H1 (cell line): ENCODE measurements around the gene NTRK2. TPM values are rescaled to one million over a fixed set of nuclear protein-coding genes. Genes with fewer than 3 reads are reported as not detected.
A peak's percentile ranks its signal among the peaks of the same experiment; 100 is the strongest.

ENCODE experiments used
- CTCF ChIA-PET: fragments of 300-600 bp; sonication (Branson Sonifier 250); formaldehyde crosslinking; loops from one replicate; lab custom pipeline; 2021; ENCODE audit not compliant: partially characterized antibody; lab: Charles Lee
- POLR2A ChIA-PET: fragments of 300-600 bp; sonication (Branson Sonifier 250); formaldehyde crosslinking; loops from one replicate; lab custom pipeline; 2021; ENCODE audit warnings: inconsistent platforms; ENCODE audit not compliant: partially characterized antibody; lab: Charles Lee
- DNase-seq, 2 experiments: peaks; one replicate each; pipeline versions ENCODE4 v3.0.0 to v3.0.0-alpha.2; 2010 to 2022; ENCODE audit warnings: low spot score in 2 of 2, low read depth in 1 of 2, mixed read lengths in 1 of 2
- FAIRE-seq: peaks from 2 replicates; lab custom pipeline; 2011; peaks lifted over from hg19 to GRCh38; lab: Jason Lieb, UNC
- H2AFZ ChIP-seq: 2 replicates; pipeline ENCODE4 v1.8.1; 2012; ENCODE audit warnings: low read length, inconsistent platforms
- H2AK5ac ChIP-seq: 2 replicates; pipeline ENCODE4 v1.6.1; 2013; ENCODE audit warnings: low read depth, low read length
- H2BK120ac ChIP-seq: replicated peaks from 2 replicates; pipeline ENCODE3; 2013; ENCODE audit warnings: low read depth, low read length, inconsistent platforms
- H2BK12ac ChIP-seq: 2 replicates; pipeline ENCODE4 v1.6.1; 2013; ENCODE audit warnings: low read depth, low read length
- H2BK15ac ChIP-seq: 2 replicates; pipeline ENCODE4 v1.6.1; 2013; ENCODE audit warnings: low read length
- H2BK20ac ChIP-seq: 2 replicates; pipeline ENCODE4 v1.6.1; 2013; ENCODE audit warnings: low read length
- H2BK5ac ChIP-seq: 2 replicates; pipeline ENCODE4 v1.6.1; 2013; ENCODE audit warnings: low read depth, low read length
- H3K14ac ChIP-seq: 2 replicates; pipeline ENCODE4 v1.6.1; 2013; ENCODE audit warnings: inconsistent platforms; ENCODE audit not compliant: insufficient read length
- H3K18ac ChIP-seq: 2 replicates; pipeline ENCODE4 v1.6.1; 2013; ENCODE audit warnings: low read length; ENCODE audit errors: extremely low read depth
- H3K23ac ChIP-seq: 2 replicates; pipeline ENCODE4 v1.6.1; 2013; ENCODE audit warnings: inconsistent platforms; ENCODE audit not compliant: insufficient read length
- H3K23me2 ChIP-seq: 2 replicates; pipeline ENCODE4 v1.6.1; 2013; ENCODE audit warnings: low read depth, low read length
- H3K27ac ChIP-seq: 2 replicates; pipeline ENCODE4 v1.6.1; 2011; ENCODE audit warnings: low read depth, low read length, inconsistent platforms
- H3K27me3 ChIP-seq, 4 experiments: replicated peaks in 1 of 4; 1 replicate in 1 of 4; 2 replicates in 3 of 4; pipeline versions ENCODE4 v1.6.1 to v1.8.1; 2011 to 2013; ENCODE audit warnings: low read length in 3 of 4, mild to moderate bottlenecking in 3 of 4, inconsistent platforms in 2 of 4, mixed read lengths in 2 of 4, moderate library complexity in 1 of 4; ENCODE audit not compliant: control insufficient read depth in 3 of 4, insufficient read depth in 3 of 4; ENCODE audit errors: extremely low read depth in 1 of 4
- H3K36me3 ChIP-seq, 4 experiments: 2 replicates each; pipeline versions ENCODE4 v1.6.1 to v1.8.1; 2011 to 2013; ENCODE audit warnings: mild to moderate bottlenecking in 4 of 4, low read length in 3 of 4, moderate library complexity in 2 of 4, control low read depth in 1 of 4, inconsistent platforms in 1 of 4; ENCODE audit not compliant: insufficient read depth in 4 of 4, control insufficient read depth in 2 of 4
- H3K4ac ChIP-seq: replicated peaks from 2 replicates; pipeline ENCODE3; 2013; ENCODE audit warnings: low read length, low read depth, mixed read lengths, inconsistent platforms; ENCODE audit not compliant: insufficient read length
- H3K4me1 ChIP-seq, 4 experiments: replicated peaks in 1 of 4; 1 replicate in 1 of 4; 2 replicates in 3 of 4; pipeline versions ENCODE4 v1.6.1 to v1.8.1; 2011 to 2013; ENCODE audit warnings: low read length in 3 of 4, inconsistent platforms in 2 of 4, mixed read lengths in 1 of 4; ENCODE audit not compliant: insufficient read depth in 4 of 4, control insufficient read depth in 3 of 4
- H3K4me2 ChIP-seq, 2 experiments: 2 replicates each; pipeline versions ENCODE4 v1.6.1 to v1.8.1; 2011 to 2013; ENCODE audit warnings: low read depth in 2 of 2, low read length in 2 of 2, control low read depth in 1 of 2, inconsistent platforms in 1 of 2, mild to moderate bottlenecking in 1 of 2; ENCODE audit not compliant: insufficient read depth in 1 of 2
- H3K4me3 ChIP-seq, 4 experiments: fragments of 200-600, 300-600 bp in 1 of 4; sonication (generic), shearing (Covaris generic), sonication (Bioruptor Twin) in 1 of 4; 2 replicates each; pipeline versions ENCODE4 v1.5.1 to v1.8.1; 2011 to 2016; ENCODE audit warnings: low read length in 4 of 4, low read depth in 3 of 4, control low read depth in 2 of 4, inconsistent platforms in 2 of 4, mild to moderate bottlenecking in 2 of 4, mixed read lengths in 1 of 4, moderate library complexity in 1 of 4; ENCODE audit not compliant: insufficient read depth in 2 of 4; ENCODE audit errors: extremely low read depth in 1 of 4
- H3K56ac ChIP-seq: replicated peaks from 2 replicates; pipeline ENCODE3; 2013; ENCODE audit warnings: low read depth, mild to moderate bottlenecking, mixed read lengths, low read length, inconsistent platforms; ENCODE audit not compliant: insufficient read length
- H3K79me1 ChIP-seq: 2 replicates; pipeline ENCODE4 v1.6.1; 2013; ENCODE audit warnings: low read depth, low read length, control low read depth
- H3K79me2 ChIP-seq, 2 experiments: 2 replicates each; pipeline versions ENCODE4 v1.6.1 to v1.8.1; 2012 to 2013; ENCODE audit warnings: low read length in 2 of 2, mild to moderate bottlenecking in 2 of 2, inconsistent platforms in 1 of 2; ENCODE audit not compliant: insufficient read depth in 2 of 2, control insufficient read depth in 1 of 2
- H3K9ac ChIP-seq, 4 experiments: replicated peaks in 1 of 4; 1 replicate in 1 of 4; 2 replicates in 3 of 4; pipeline versions ENCODE4 v1.6.1 to v1.8.1; 2011 to 2013; ENCODE audit warnings: low read depth in 3 of 4, low read length in 3 of 4, control low read depth in 2 of 4, mild to moderate bottlenecking in 2 of 4, moderate library complexity in 2 of 4, inconsistent platforms in 1 of 4; ENCODE audit errors: extremely low read depth in 1 of 4
- H3K9me3 ChIP-seq, 2 experiments: 2 replicates each; pipeline versions ENCODE4 v1.6.1 to v1.8.1; 2012 to 2013; ENCODE audit warnings: mild to moderate bottlenecking in 2 of 2, moderate library complexity in 2 of 2, control low read depth in 1 of 2, inconsistent platforms in 1 of 2, low read depth in 1 of 2, low read length in 1 of 2, mixed read lengths in 1 of 2; ENCODE audit not compliant: insufficient read depth in 2 of 2
- H4K20me1 ChIP-seq, 2 experiments: replicated peaks in 1 of 2; 2 replicates each; pipeline versions ENCODE3 to v1.8.1; 2011 to 2013; ENCODE audit warnings: inconsistent platforms in 2 of 2, low read length in 2 of 2, mild to moderate bottlenecking in 1 of 2; ENCODE audit not compliant: insufficient read depth in 2 of 2, control insufficient read depth in 1 of 2
- H4K5ac ChIP-seq: 2 replicates; pipeline ENCODE4 v1.6.1; 2013; ENCODE audit warnings: low read length, low read depth, mixed read lengths, inconsistent platforms; ENCODE audit not compliant: insufficient read length
- H4K8ac ChIP-seq: 2 replicates; pipeline ENCODE4 v1.8.0; 2013; ENCODE audit warnings: mild to moderate bottlenecking, moderate library complexity, low read length, inconsistent platforms; ENCODE audit not compliant: insufficient read depth; ENCODE audit errors: extremely low read depth
- H4K91ac ChIP-seq: replicated peaks from 2 replicates; pipeline ENCODE3; 2013; ENCODE audit warnings: low read length, mixed read lengths, inconsistent platforms; ENCODE audit not compliant: insufficient read length
- ATF2 ChIP-seq: IDR thresholded peaks from 2 replicates; pipeline ENCODE4 v1.6.1; 2012; ENCODE audit warnings: low read length, inconsistent platforms
- ATF3 ChIP-seq: IDR thresholded peaks from 2 replicates; pipeline ENCODE4 v1.6.1; 2011; ENCODE audit warnings: low read depth, mild to moderate bottlenecking, low read length; ENCODE audit not compliant: insufficient read depth
- CHD2 ChIP-seq: IDR thresholded peaks from 2 replicates; pipeline ENCODE4 v1.6.1; 2012; ENCODE audit warnings: low read length, improper control_type of control experiment
- HDAC6 ChIP-seq: IDR thresholded peaks from one replicate; pipeline ENCODE4 v1.7.1; 2012; ENCODE audit warnings: low read depth, mild to moderate bottlenecking, inconsistent platforms, low read length, moderate library complexity
- JUN ChIP-seq: IDR thresholded peaks from 2 replicates; pipeline ENCODE4 v1.6.1; 2011; ENCODE audit warnings: low read depth, mild to moderate bottlenecking, improper control_type of control experiment, low read length
- SIN3A ChIP-seq, 2 experiments: IDR thresholded peaks in 1 of 2; conservative IDR thresholded peaks in 1 of 2; 2 replicates each; pipeline ENCODE4 v1.6.1; 2011 to 2012; ENCODE audit warnings: low read length in 2 of 2, improper control_type of control experiment in 1 of 2, low read depth in 1 of 2, mild to moderate bottlenecking in 1 of 2
- SRF ChIP-seq: IDR thresholded peaks from 2 replicates; pipeline ENCODE4 v1.6.1; 2011; ENCODE audit warnings: mild to moderate bottlenecking, low read depth, low read length, moderate library complexity
- YY1 ChIP-seq: IDR thresholded peaks from 2 replicates; pipeline ENCODE4 v1.6.1; 2011; ENCODE audit warnings: low read depth, mild to moderate bottlenecking, low read length
- ZNF274 ChIP-seq: IDR thresholded peaks from 2 replicates; pipeline ENCODE4 v1.7.0; 2012; ENCODE audit warnings: low read length, borderline replicate concordance; ENCODE audit errors: extremely low read depth
- WGBS, 2 experiments: shearing (Covaris generic) in 1 of 2; methylation state at CpG; one replicate each; pipeline versions ENCODE4 v1.1.6 to v1.1.7; 2013 to 2015; ENCODE audit warnings: low lambda C conversion rate in 2 of 2, mixed read lengths in 2 of 2, inconsistent platforms in 1 of 2, low coverage in 1 of 2, missing lambda C conversion rate in 1 of 2; ENCODE audit not compliant: insufficient replicate concordance in 2 of 2, insufficient coverage in 1 of 2, insufficient read length in 1 of 2; ENCODE audit errors: extremely low coverage in 1 of 2, missing lambda C conversion rate in 1 of 2; 5-methylcytosine and 5-hydroxymethylcytosine counted together
- polyA plus RNA-seq, 7 experiments: library from polyadenylated mRNA; depleted of rRNA in 3 of 7; stranded (reverse) in 5 of 7; unstranded in 2 of 7; fragments of >200 nt in 5 of 7; fragments of 200-250 nt in 2 of 7; gene quantifications; 1 replicate in 5 of 7; 2 replicates in 1 of 7; 4 replicates in 1 of 7; pipeline versions ENCODE4 v1.2.1 to v1.2.3, GENCODE V29; 2011 to 2013; ENCODE audit warnings: missing spikeins in 2 of 7, mixed read lengths in 2 of 7
- total RNA-seq: library from RNA; stranded (reverse); fragmentation: NEBNext Ultra II Directional; extraction: Animal tissue kit (Norgen Biotek cat#: 25700); gene quantifications from 2 replicates; pipeline ENCODE4 v1.2.1, GENCODE V29; 2021
- TF ChIP-seq, protein P1 (sequence below): IDR thresholded peaks from 2 replicates; pipeline ENCODE4 v1.6.1; 2011; ENCODE audit warnings: low read length, improper control_type of control experiment

Gene NTRK2
- total and polyA plus RNA-seq, 2 of the 8 experiments (the other 6 are each of a cell fraction or from before 2014, with no cell fraction given) = 0.03 to 0.04 TPM

DNA sequence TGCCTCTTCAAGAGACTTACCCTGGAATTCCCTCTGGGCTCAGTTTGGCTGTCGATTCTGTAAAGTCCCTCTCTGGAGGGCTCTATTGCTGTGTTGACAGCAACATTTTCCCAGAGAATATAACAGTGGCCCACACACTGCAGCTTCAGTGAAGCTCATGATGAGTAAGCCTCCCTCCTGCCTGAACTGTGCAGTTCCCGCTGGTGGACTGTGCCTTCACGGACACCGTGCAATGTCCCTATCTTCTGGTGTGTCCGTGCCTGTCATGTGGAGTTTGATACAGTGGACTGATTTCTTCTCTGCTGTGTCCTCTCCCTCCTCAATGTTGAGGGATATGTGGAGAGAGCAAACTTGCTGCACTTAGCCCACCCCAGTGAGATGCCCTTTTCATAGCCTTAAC, 109.0 kb downstream of the NTRK2 start:
- WGBS, 2 experiments = 90% methylated on average over 5 of the region's 5 CpGs; no CpG with 5 or more reads in 1 of the 2 experiments
- TF ChIP-seq HDAC6 (no peak), SRF (no peak), ATF3 (no peak), ZNF274 (no peak), SIN3A (conservative IDR thresholded peaks at IDR 0.05 in 1 of 2, IDR thresholded peaks at IDR 0.05 in 1 of 2; ENCODE audit: low read depth in 1 of 2, low read length in 2 of 2) (no peak), CHD2 (no peak), YY1 (no peak), ATF2 (no peak), JUN (no peak)
- TF ChIP-seq, protein P1, sequence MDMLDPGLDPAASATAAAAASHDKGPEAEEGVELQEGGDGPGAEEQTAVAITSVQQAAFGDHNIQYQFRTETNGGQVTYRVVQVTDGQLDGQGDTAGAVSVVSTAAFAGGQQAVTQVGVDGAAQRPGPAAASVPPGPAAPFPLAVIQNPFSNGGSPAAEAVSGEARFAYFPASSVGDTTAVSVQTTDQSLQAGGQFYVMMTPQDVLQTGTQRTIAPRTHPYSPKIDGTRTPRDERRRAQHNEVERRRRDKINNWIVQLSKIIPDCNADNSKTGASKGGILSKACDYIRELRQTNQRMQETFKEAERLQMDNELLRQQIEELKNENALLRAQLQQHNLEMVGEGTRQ = no peak

More for the DNA sequence above, 109.0 kb downstream of the NTRK2 start:
- Histone ChIP-seq H4K5ac (no peak overlapping the region), H2BK20ac (no peak overlapping the region), H3K79me1 (no peaks in the 10 kb centered on the region), H3K4ac (no peak overlapping the region), H3K4me1 (no peaks in the 10 kb centered on the region), H2BK15ac (no peak overlapping the region), H2BK120ac (no peak overlapping the region), H3K4me3 (no peak overlapping the region), H3K18ac (no peak overlapping the region), H3K27ac (no peak overlapping the region), H4K8ac (no peak overlapping the region), H3K56ac (no peak overlapping the region), H2AK5ac (no peak overlapping the region), H2BK12ac (no peak overlapping the region), H3K9ac (no peak overlapping the region), H3K79me2 (no peaks in the 10 kb centered on the region), H4K20me1 (no peaks in the 10 kb centered on the region), H3K23me2 (no peaks in the 10 kb centered on the region), H2AFZ (peak overlapping the region; percentile 41; the same call in 1 of the 2 replicates), H3K14ac (no peak overlapping the region), H4K91ac (no peak overlapping the region), H3K23ac (no peak overlapping the region), H3K4me2 (no peak overlapping the region), H3K27me3 (no peaks in the 10 kb centered on the region), H2BK5ac (no peak overlapping the region), H3K9me3 (no peaks in the 10 kb centered on the region), H3K36me3 (no peaks in the 10 kb centered on the region)
- CTCF ChIA-PET = interaction anchor here (0.9 to 6.2 kb wide), 3 partner anchors 23 to 189 kb away, joined by 4 to 84 read pairs (median 5); no protein-coding TSS in a partner anchor
- POLR2A ChIA-PET = no interaction called here
- FAIRE-seq (no peak), DNase-seq (no peak)
